Measurements from ENCODE around the gene CTBP1. TPM values are rescaled to one million over a fixed set of nuclear protein-coding genes. Genes with fewer than 3 reads are reported as not detected.

CTBP1 gene
- total RNA-seq, 1 experiment from 2014 or later, result 223 TPM

DNA sequence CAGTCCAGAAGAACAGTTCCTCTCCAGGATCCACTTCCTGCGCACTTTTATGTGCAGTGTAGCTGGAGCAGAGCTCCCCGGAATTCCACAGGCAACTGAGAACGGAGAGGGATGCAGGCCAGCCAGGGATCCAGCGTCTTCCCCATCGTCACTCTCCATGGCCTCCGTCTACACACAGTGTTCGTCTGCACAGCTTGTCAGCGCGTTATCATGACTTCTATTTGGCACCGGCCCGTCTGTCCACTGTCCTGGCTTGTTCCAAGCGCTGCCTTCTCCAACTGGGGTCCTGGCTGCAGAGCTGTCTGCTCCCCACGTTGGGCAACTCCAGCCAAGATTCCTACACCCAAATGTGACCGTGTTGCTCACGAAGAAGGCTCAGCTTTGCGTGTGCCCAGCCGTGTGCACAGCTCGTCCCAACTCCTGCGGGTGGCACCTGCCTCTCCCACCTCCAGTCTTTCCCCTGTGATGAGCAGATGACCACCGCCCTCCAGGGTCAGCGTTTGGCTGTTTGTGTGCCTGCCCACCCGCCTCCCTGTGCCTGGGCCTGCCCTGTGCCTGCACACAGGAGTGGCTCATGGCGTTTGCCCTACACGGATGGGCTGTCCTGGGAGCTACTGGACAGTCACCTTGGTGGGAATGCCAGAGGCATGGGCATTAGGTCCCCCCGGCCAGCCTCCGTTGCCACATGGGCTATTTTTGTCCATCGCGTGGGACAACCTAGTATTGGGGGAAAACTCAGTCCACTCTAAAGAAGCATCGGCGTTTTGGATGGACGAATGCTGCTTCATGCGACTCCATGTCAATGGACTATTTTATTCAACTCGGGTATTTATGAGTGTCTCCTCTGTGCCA is 2.2 kb upstream of the CTBP1 start:
- H3K36me3 ChIP-seq (ENCODE audit: low read depth, low read length), result no peaks in the 10 kb centered on the region
- no TSS peak for BruUV-seq (replicated peaks)

DNA sequence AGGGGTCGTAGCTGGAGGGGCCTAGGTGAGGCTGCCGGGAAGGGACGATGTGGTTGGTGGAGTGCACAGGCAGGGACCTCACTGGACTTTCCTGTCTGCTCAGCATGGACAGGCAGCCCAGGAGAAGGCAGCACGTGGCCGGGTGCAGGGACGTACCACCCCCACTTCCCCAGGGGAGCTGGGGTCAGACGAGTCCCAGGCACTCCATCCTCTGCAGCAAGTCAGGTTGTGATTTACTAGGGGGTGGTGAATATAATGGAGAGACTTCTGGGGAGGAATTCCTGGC is 1.5 kb upstream of the CTBP1 start:
- Histone ChIP-seq H3K79me2 (ENCODE audit: low read length) (peaks cover 37% of the 10 kb centered on the region), H3K4me2 (ENCODE audit: low read length) (peak overlapping the region; percentile 87), H3K9me2 (replicated peaks; ENCODE audit: low read length) (no peaks in the 10 kb centered on the region), H4K20me1 (ENCODE audit: low read length) (peaks cover 8% of the 10 kb centered on the region; the same call in 1 of the 2 replicates), H3K36me3 (ENCODE audit: low read depth, low read length) (no peaks in the 10 kb centered on the region), H3K27ac (ENCODE audit: low read length) (no peak overlapping the region), H3K9ac (ENCODE audit: low read length) (no peak overlapping the region), H3K4me3 (ENCODE audit: low read length) (no peak overlapping the region), H3K27me3 (ENCODE audit: low read length) (no peaks in the 10 kb centered on the region), H2AFZ (ENCODE audit: low read length) (no peak overlapping the region), H3K4me1 (ENCODE audit: insufficient read depth, low read length) (peaks cover 22% of the 10 kb centered on the region), H3K9me3 (ENCODE audit: low read length) (no peaks in the 10 kb centered on the region), H3F3A (ENCODE audit: low read length, unreplicated experiment) (no peaks in the 10 kb centered on the region)
- intact Hi-C loops (cut with micrococcal nuclease), result no loop called here
- TF ChIP-seq EZH2 (IDR thresholded peaks at IDR 0.05; ENCODE audit: low read length, unreplicated experiment) (no peak), EZH2phosphoT487 (IDR thresholded peaks at IDR 0.05; ENCODE audit: borderline replicate concordance, low read length) (no peak)
- TF ChIP-seq, protein P1, sequence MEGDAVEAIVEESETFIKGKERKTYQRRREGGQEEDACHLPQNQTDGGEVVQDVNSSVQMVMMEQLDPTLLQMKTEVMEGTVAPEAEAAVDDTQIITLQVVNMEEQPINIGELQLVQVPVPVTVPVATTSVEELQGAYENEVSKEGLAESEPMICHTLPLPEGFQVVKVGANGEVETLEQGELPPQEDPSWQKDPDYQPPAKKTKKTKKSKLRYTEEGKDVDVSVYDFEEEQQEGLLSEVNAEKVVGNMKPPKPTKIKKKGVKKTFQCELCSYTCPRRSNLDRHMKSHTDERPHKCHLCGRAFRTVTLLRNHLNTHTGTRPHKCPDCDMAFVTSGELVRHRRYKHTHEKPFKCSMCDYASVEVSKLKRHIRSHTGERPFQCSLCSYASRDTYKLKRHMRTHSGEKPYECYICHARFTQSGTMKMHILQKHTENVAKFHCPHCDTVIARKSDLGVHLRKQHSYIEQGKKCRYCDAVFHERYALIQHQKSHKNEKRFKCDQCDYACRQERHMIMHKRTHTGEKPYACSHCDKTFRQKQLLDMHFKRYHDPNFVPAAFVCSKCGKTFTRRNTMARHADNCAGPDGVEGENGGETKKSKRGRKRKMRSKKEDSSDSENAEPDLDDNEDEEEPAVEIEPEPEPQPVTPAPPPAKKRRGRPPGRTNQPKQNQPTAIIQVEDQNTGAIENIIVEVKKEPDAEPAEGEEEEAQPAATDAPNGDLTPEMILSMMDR (conservative IDR thresholded peaks at IDR 0.05; ENCODE audit: low read depth, low read length), result no peak
- ATAC-seq (no peak), DNase-seq (no peak)
- BruUV-seq (replicated peaks), result no TSS peak
- ChIA-PET POLR2A (ENCODE audit: unreplicated experiment) (no interaction called here), CTCF (no interaction called here)

More for the DNA sequence above, 2.2 kb upstream of the CTBP1 start:
- Histone ChIP-seq H3K27ac (ENCODE audit: low read length) (no peak overlapping the region), H3K27me3 (ENCODE audit: low read length) (no peaks in the 10 kb centered on the region), H3K4me3 (ENCODE audit: low read length) (no peak overlapping the region), H3K9ac (ENCODE audit: low read length) (no peak overlapping the region), H4K20me1 (ENCODE audit: low read length) (peaks cover 4% of the 10 kb centered on the region; the same call in 1 of the 2 replicates), H3K9me3 (ENCODE audit: low read length) (no peaks in the 10 kb centered on the region), H3F3A (ENCODE audit: low read length, unreplicated experiment) (no peaks in the 10 kb centered on the region), H3K4me2 (ENCODE audit: low read length) (no peak overlapping the region), H3K4me1 (ENCODE audit: insufficient read depth, low read length) (peaks cover 18% of the 10 kb centered on the region), H3K79me2 (ENCODE audit: low read length) (peaks cover 30% of the 10 kb centered on the region), H3K9me2 (replicated peaks; ENCODE audit: low read length) (no peaks in the 10 kb centered on the region), H2AFZ (ENCODE audit: low read length) (no peak overlapping the region)
- ChIA-PET POLR2A (ENCODE audit: unreplicated experiment) (no interaction called here), CTCF (no interaction called here)
- no peak for ATAC-seq
- intact Hi-C loops (cut with micrococcal nuclease), result no loop called here
- TF ChIP-seq, protein P1 (conservative IDR thresholded peaks at IDR 0.05; ENCODE audit: low read depth, low read length), result no peak
- no peak for TF ChIP-seq EZH2phosphoT487 (IDR thresholded peaks at IDR 0.05; ENCODE audit: borderline replicate concordance, low read length)
- TF ChIP-seq EZH2 (IDR thresholded peaks at IDR 0.05; ENCODE audit: low read length, unreplicated experiment), result no peak
- no peak for DNase-seq

Measured in PC-3 (cell line).